H1 (cell line): ENCODE data around the gene SORD. TPM values are rescaled to one million over a fixed set of nuclear protein-coding genes. Genes with fewer than 3 reads are reported as not detected.

Experiments used
- EZH2 ChIP-seq: fragments of 200-600 bp; sonication (generic); IDR thresholded peaks from 2 replicates; pipeline ENCODE4 v1.7.1; 2012; ENCODE audit warnings: low read depth, mild to moderate bottlenecking, moderate library complexity, low read length, inconsistent platforms; ENCODE audit not compliant: severe bottlenecking
- RXRA ChIP-seq: IDR thresholded peaks from 2 replicates; pipeline ENCODE4 v1.6.1; 2011; ENCODE audit warnings: low read depth, mild to moderate bottlenecking, low read length, moderate library complexity; ENCODE audit not compliant: insufficient read depth
- SIX5 ChIP-seq: IDR thresholded peaks from 2 replicates; pipeline ENCODE4 v1.6.1; 2011; ENCODE audit warnings: mild to moderate bottlenecking, low read depth, low read length
- SP4 ChIP-seq: IDR thresholded peaks from 2 replicates; pipeline ENCODE4 v1.6.1; 2012; ENCODE audit warnings: low read length, inconsistent platforms
- SUZ12 ChIP-seq: fragments of 200-600 bp; sonication (generic); IDR thresholded peaks from 2 replicates; pipeline ENCODE4 v1.6.1; 2012; ENCODE audit warnings: mild to moderate bottlenecking, inconsistent platforms, low read length, moderate library complexity, mixed read lengths
- polyA plus RNA-seq, 7 experiments: library from polyadenylated mRNA; depleted of rRNA in 3 of 7; stranded (reverse) in 5 of 7; unstranded in 2 of 7; fragments of >200 nt in 5 of 7; fragments of 200-250 nt in 2 of 7; gene quantifications; 1 replicate in 5 of 7; 2 replicates in 1 of 7; 4 replicates in 1 of 7; pipeline versions ENCODE4 v1.2.1 to v1.2.3, GENCODE V29; 2011 to 2013; ENCODE audit warnings: missing spikeins in 2 of 7, mixed read lengths in 2 of 7
- total RNA-seq: library from RNA; stranded (reverse); fragmentation: NEBNext Ultra II Directional; extraction: Animal tissue kit (Norgen Biotek cat#: 25700); gene quantifications from 2 replicates; pipeline ENCODE4 v1.2.1, GENCODE V29; 2021

The SORD gene
- total and polyA plus RNA-seq, 2 of the 8 experiments (the other 6 are each of a cell fraction or from before 2014, with no cell fraction given): 52.6 to 75.8 TPM

DNA sequence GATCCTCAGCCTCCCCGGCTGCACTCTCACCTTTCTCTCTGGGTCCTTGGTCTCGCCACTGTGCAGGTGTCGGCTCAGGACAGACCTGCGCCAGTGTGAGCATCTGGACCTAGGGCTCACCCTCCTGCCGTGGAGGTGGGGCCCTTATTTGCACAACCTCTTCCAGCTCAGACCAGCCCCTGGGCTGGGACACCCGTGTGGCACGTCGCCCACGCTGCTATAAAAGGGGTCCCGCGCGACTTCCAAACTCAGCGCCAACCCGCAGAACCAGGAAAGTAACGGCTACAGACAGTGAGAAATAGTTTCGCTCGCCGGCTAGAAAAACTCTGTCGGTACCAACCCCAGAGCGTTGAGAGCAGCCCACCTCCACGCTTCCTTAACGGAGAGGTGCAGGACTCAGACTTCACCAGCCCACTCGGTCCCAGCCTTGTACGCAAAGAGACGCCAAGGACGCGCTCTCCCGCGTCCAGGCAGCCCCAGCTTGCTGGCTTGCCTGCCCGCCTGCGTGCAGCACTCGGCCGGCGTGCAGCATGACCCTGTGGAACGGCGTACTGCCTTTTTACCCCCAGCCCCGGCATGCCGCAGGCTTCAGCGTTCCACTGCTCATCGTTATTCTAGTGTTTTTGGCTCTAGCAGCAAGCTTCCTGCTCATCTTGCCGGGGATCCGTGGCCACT is 91.2 kb downstream of the SORD start, which contains the start of the genes DUOX2 and DUOXA2 (continued):
- TF ChIP-seq RXRA (no peak), EZH2 (peak; percentile 97), SIX5 (no peak), SUZ12 (peak; percentile 93), SP4 (no peak)
